ENCODE results near the gene OR5T3.
"Not testable (repeated sequence)": the region's sequence is repeated elsewhere in the genome, so short reads cannot be mapped to it uniquely, and the experiment has no call there.

The OR5T3 gene

GRCh38 chr11:56251954-56252353 lies at the start of gene OR5T3:
Gene OR5T3 (plus strand): TSS chr11:56252254. CDS start chr11:56252254, 0 bp downstream.
- peaks cover 14% of the 10 kb centered on the region for H3K9me3 Mint-ChIP-seq
- DNase-seq = no peak
- H3K4me3 Mint-ChIP-seq = no peak within 1 kb of the TSS
- CTCF ChIA-PET = no interaction called here
- no peaks in the 10 kb centered on the region for H3K27me3 Mint-ChIP-seq
- no peak within 1 kb of the TSS for H3K27ac Mint-ChIP-seq
- no peaks in the 10 kb centered on the region for H3K36me3 Mint-ChIP-seq
- no peaks in the 10 kb centered on the region for H3K4me1 Mint-ChIP-seq

GRCh38 chr11:56207790-56208189 lies 44.3 kb upstream of the OR5T3 start:
- CTCF ChIA-PET = no interaction called here
- H3K4me3 Mint-ChIP-seq = no peak overlapping the region
- H3K4me1 Mint-ChIP-seq = no peaks in the 10 kb centered on the region
- peaks cover 22% of the 10 kb centered on the region for H3K9me3 Mint-ChIP-seq
- H3K36me3 Mint-ChIP-seq = no peaks in the 10 kb centered on the region
- no peak overlapping the region for H3K27ac Mint-ChIP-seq
- no peak for DNase-seq
- no peaks in the 10 kb centered on the region for H3K27me3 Mint-ChIP-seq

GRCh38 chr11:56214537-56214936 lies 37.5 kb upstream of the OR5T3 start:
- DNase-seq = no peak
- CTCF ChIA-PET = interaction anchor here (0.6 kb wide), 1 partner anchor 30 kb away, joined by 3 read pairs; no protein-coding TSS in a partner anchor
- Mint-ChIP-seq H3K36me3 (no peaks in the 10 kb centered on the region), H3K9me3 (peaks cover 36% of the 10 kb centered on the region), H3K4me3 (no peak overlapping the region), H3K4me1 (no peaks in the 10 kb centered on the region), H3K27me3 (no peaks in the 10 kb centered on the region), H3K27ac (no peak overlapping the region)

GRCh38 chr11:56219735-56220134 lies 32.3 kb upstream of the OR5T3 start:
- DNase-seq, H3K4me1 Mint-ChIP-seq, H3K27me3 Mint-ChIP-seq, H3K4me3 Mint-ChIP-seq, CTCF ChIA-PET, H3K27ac Mint-ChIP-seq, H3K36me3 Mint-ChIP-seq: not testable (repeated sequence)
- peaks cover 48% of the 10 kb centered on the region for H3K9me3 Mint-ChIP-seq

GRCh38 chr11:56234155-56234554 lies 17.9 kb upstream of the OR5T3 start, which contains the start of gene OR5T2:
Gene OR5T2 (minus strand): TSS chr11:56234255. CDS start chr11:56233062, 1,193 bp downstream.
- Mint-ChIP-seq H3K27me3 (no peaks in the 10 kb centered on the region), H3K27ac (no peak within 1 kb of the TSS), H3K4me1 (no peaks in the 10 kb centered on the region), H3K36me3 (no peaks in the 10 kb centered on the region), H3K9me3 (peaks cover 7% of the 10 kb centered on the region), H3K4me3 (no peak within 1 kb of the TSS)
- no peak for DNase-seq
- CTCF ChIA-PET = no interaction called here

GRCh38 chr11:56271092-56271491 lies 19.0 kb downstream of the OR5T3 start:
- Mint-ChIP-seq H3K27me3 (no peaks in the 10 kb centered on the region), H3K4me3 (no peak overlapping the region), H3K36me3 (no peaks in the 10 kb centered on the region), H3K9me3 (peaks cover 18% of the 10 kb centered on the region), H3K27ac (no peak overlapping the region), H3K4me1 (no peaks in the 10 kb centered on the region)
- DNase-seq = no peak
- CTCF ChIA-PET = no interaction called here

- H3K4me3 Mint-ChIP-seq = no peak within 1 kb of the TSS
- no peak for DNase-seq
- no peaks in the 10 kb centered on the region for H3K27me3 Mint-ChIP-seq
- no peak within 1 kb of the TSS for H3K27ac Mint-ChIP-seq
- H3K9me3 Mint-ChIP-seq = peaks cover 11% of the 10 kb centered on the region
- CTCF ChIA-PET = no interaction called here
- H3K36me3 Mint-ChIP-seq = no peaks in the 10 kb centered on the region
- H3K4me1 Mint-ChIP-seq = no peaks in the 10 kb centered on the region
Observed at GRCh38 chr11:56273854-56274253, 21.8 kb downstream of the OR5T3 start, which contains the start of gene OR5T1. Gene OR5T1 (plus strand): TSS chr11:56274154. CDS start chr11:56275639, 1,485 bp downstream.

GRCh38 chr11:56292154-56292553 lies 40.1 kb downstream of the OR5T3 start, which contains the start of gene OR8H1:
Gene OR8H1 (minus strand): TSS chr11:56292254. CDS start chr11:56291062, 1,192 bp downstream.
- H3K4me1 Mint-ChIP-seq = no peaks in the 10 kb centered on the region
- no peak within 1 kb of the TSS for H3K27ac Mint-ChIP-seq
- H3K27me3 Mint-ChIP-seq = no peaks in the 10 kb centered on the region
- DNase-seq = no peak
- peaks cover 12% of the 10 kb centered on the region for H3K9me3 Mint-ChIP-seq
- H3K4me3 Mint-ChIP-seq = no peak within 1 kb of the TSS
- H3K36me3 Mint-ChIP-seq = no peaks in the 10 kb centered on the region
- CTCF ChIA-PET = no interaction called here

GRCh38 chr11:56296898-56297297 lies 44.8 kb downstream of the OR5T3 start:
- Mint-ChIP-seq H3K27me3 (no peaks in the 10 kb centered on the region), H3K36me3 (no peaks in the 10 kb centered on the region), H3K27ac (no peak overlapping the region), H3K4me3 (no peak overlapping the region), H3K4me1 (no peaks in the 10 kb centered on the region), H3K9me3 (peaks cover 6% of the 10 kb centered on the region)
- DNase-seq = no peak
- CTCF ChIA-PET = no interaction called here

Data from activated naive CD4-positive, alpha-beta T cell treated with anti-CD3 and anti-CD28 coated beads, Interleukin-2, amount 10 ng/mL, durations not matched to agents 7 days and 5 days (primary cell).